ENCODE measurements around the gene UPF3B.

UPF3B gene

DNA sequence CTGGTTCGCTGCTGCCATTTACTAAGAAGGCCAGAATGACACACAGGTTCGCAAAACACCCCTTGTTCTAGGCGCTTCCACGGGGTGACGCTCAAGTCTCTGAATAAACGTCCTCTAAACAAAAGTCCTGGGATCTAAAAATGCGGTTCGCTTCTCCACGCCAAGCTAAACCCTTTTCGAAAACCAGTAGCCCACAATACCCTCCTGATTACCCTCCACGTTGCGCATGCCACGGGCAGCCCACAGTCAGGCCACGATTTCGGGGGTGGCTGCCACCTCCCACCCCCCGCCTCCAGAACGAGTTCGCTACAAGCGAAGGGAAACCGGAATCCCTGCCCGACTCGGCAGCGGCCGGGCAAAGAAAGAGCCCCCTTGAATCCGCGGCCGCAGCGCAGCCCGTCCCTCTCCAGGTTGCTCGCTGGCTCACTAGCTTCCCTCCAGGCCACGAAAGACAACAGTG lies 61.8 kb downstream of the UPF3B start:
- Histone ChIP-seq H3K4me2 (ENCODE audit: low read depth, low read length, poor library complexity, severe bottlenecking) (peak overlapping the region; percentile 98), H2AFZ (ENCODE audit: low read depth, low read length, severe bottlenecking) (no peak overlapping the region), H3K27me3 (ENCODE audit: low read length) (no peaks in the 10 kb centered on the region), H3K36me3 (ENCODE audit: low read length) (peaks cover 11% of the 10 kb centered on the region), H3K79me2 (ENCODE audit: insufficient read depth, low read length) (peaks cover 52% of the 10 kb centered on the region), H3K9me3 (ENCODE audit: insufficient read depth, low read length) (no peaks in the 10 kb centered on the region), H3K9ac (ENCODE audit: low read length) (peak overlapping the region; percentile 90), H4K20me1 (ENCODE audit: low read depth, low read length) (peaks cover 25% of the 10 kb centered on the region), H3K27ac (ENCODE audit: low read depth, low read length) (peak overlapping the region; percentile 93), H3F3A (ENCODE audit: insufficient read depth) (peaks cover 8% of the 10 kb centered on the region; the same call in 1 of the 2 replicates), H3K4me3 (ENCODE audit: insufficient read depth, low read length, poor library complexity, severe bottlenecking) (peak overlapping the region; percentile 67), H3K9me2 (replicated peaks; ENCODE audit: insufficient read depth, low read length) (no peaks in the 10 kb centered on the region)
- no peak for TF ChIP-seq EZH2phosphoT487 (conservative IDR thresholded peaks at IDR 0.05; ENCODE audit: low read length)
- TF ChIP-seq, protein P1, sequence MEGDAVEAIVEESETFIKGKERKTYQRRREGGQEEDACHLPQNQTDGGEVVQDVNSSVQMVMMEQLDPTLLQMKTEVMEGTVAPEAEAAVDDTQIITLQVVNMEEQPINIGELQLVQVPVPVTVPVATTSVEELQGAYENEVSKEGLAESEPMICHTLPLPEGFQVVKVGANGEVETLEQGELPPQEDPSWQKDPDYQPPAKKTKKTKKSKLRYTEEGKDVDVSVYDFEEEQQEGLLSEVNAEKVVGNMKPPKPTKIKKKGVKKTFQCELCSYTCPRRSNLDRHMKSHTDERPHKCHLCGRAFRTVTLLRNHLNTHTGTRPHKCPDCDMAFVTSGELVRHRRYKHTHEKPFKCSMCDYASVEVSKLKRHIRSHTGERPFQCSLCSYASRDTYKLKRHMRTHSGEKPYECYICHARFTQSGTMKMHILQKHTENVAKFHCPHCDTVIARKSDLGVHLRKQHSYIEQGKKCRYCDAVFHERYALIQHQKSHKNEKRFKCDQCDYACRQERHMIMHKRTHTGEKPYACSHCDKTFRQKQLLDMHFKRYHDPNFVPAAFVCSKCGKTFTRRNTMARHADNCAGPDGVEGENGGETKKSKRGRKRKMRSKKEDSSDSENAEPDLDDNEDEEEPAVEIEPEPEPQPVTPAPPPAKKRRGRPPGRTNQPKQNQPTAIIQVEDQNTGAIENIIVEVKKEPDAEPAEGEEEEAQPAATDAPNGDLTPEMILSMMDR (IDR thresholded peaks at IDR 0.05; ENCODE audit: insufficient read depth, low read length, poor library complexity, severe bottlenecking): no peak

DNA sequence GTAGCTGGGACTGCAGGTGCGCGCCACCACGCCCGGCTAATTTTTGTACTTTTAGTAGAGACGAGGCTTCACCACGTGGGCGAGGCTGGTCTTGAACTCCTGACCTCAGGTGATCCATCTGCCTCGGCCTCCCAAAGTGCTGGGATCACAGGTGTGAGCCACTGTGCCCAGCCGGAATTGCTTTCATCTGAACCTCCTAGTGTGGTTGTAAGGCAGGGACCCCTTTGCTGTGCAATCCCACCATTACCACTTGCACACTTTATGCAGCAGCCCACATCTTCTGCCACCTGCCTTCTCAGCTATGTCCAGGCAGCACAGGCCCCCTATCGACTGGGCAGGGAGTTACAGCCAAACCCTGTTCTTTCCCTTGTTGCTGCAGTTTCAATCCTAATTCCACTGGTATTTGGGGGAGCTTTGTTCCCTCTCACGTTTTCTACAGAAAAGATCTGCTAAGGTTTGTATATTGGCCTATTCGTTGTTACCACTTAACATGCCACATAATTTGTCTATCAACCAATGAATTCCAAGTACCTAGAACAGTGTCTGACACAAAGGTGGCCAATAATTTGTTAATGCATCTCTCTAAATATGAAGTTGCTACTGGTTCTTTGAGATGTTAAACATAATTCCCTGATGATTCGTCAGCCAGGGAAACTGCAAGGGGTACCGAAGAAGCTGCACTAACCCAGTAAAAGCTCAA lies 67.9 kb downstream of the UPF3B start:
- TF ChIP-seq, protein P1 (IDR thresholded peaks at IDR 0.05; ENCODE audit: insufficient read depth, low read length, poor library complexity, severe bottlenecking): no peak
- no peak for TF ChIP-seq EZH2phosphoT487 (conservative IDR thresholded peaks at IDR 0.05; ENCODE audit: low read length)
- H3F3A ChIP-seq (ENCODE audit: insufficient read depth): peaks cover 7% of the 10 kb centered on the region; the same call in 1 of the 2 replicates
- peaks cover 14% of the 10 kb centered on the region for H3K36me3 ChIP-seq (ENCODE audit: low read length)

More for the DNA sequence above, 67.9 kb downstream of the UPF3B start:
- H2AFZ ChIP-seq (ENCODE audit: low read depth, low read length, severe bottlenecking): no peak overlapping the region
- no peaks in the 10 kb centered on the region for H3K9me2 ChIP-seq (replicated peaks; ENCODE audit: insufficient read depth, low read length)
- no peak overlapping the region for H3K9ac ChIP-seq (ENCODE audit: low read length)
- no peak overlapping the region for H3K4me3 ChIP-seq (ENCODE audit: insufficient read depth, low read length, poor library complexity, severe bottlenecking)
- no peaks in the 10 kb centered on the region for H3K27me3 ChIP-seq (ENCODE audit: low read length)
- H3K79me2 ChIP-seq (ENCODE audit: insufficient read depth, low read length): peaks cover 39% of the 10 kb centered on the region
- peaks cover 16% of the 10 kb centered on the region; the same call in 1 of the 2 replicates for H4K20me1 ChIP-seq (ENCODE audit: low read depth, low read length)
- H3K4me2 ChIP-seq (ENCODE audit: low read depth, low read length, poor library complexity, severe bottlenecking): no peak overlapping the region
- no peaks in the 10 kb centered on the region for H3K9me3 ChIP-seq (ENCODE audit: insufficient read depth, low read length)
- H3K27ac ChIP-seq (ENCODE audit: low read depth, low read length): no peak overlapping the region
